Prostate gland (tissue), 2 donors: ENCODE results near the gene IFIT1.

Experiments used
- POLR2A ChIP-seq: fragments of 450-650 bp; IDR thresholded peaks from one replicate; pipeline ENCODE4 v1.6.1; 2016; ENCODE audit warnings: antibody characterized with exemption, mild to moderate bottlenecking
- TF ChIP-seq, protein P1 (sequence below), 4 experiments: fragments of 200-600 bp in 2 of 4; fragments of 450-650 bp in 2 of 4; sonication (generic) in 2 of 4; IDR thresholded peaks; 1 replicate in 3 of 4; 2 replicates in 1 of 4; pipeline ENCODE4 v1.5.1; 2016 to 2019; ENCODE audit warnings: antibody characterized with exemption in 4 of 4, mild to moderate bottlenecking in 2 of 4, moderate library complexity in 2 of 4

DNA sequence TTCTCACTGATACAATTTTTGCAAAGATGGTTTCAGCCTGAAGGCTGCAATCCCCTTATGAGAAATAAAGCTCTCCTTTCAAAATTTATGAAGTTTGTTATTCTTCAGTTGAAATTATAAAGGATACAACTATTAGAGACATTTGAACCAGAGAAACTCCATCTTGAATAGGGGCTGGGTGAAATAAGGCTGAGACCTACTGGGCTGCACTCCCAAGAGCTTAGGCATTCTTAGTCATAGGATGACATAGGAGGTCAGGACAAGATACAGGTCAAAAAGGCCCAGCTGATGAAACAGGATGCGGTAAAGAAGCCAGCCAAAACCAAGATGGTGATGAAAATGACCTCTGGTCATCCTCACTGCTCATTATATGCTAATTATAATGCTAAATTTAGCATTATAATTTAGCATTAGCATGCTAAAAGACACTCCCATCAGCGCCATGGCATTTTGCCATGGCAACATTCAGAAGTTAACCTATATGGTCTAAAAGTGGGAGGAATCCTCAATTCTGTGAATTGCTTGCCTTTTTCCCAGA is 37.0 kb upstream of the IFIT1 start:
- TF ChIP-seq, protein P1, sequence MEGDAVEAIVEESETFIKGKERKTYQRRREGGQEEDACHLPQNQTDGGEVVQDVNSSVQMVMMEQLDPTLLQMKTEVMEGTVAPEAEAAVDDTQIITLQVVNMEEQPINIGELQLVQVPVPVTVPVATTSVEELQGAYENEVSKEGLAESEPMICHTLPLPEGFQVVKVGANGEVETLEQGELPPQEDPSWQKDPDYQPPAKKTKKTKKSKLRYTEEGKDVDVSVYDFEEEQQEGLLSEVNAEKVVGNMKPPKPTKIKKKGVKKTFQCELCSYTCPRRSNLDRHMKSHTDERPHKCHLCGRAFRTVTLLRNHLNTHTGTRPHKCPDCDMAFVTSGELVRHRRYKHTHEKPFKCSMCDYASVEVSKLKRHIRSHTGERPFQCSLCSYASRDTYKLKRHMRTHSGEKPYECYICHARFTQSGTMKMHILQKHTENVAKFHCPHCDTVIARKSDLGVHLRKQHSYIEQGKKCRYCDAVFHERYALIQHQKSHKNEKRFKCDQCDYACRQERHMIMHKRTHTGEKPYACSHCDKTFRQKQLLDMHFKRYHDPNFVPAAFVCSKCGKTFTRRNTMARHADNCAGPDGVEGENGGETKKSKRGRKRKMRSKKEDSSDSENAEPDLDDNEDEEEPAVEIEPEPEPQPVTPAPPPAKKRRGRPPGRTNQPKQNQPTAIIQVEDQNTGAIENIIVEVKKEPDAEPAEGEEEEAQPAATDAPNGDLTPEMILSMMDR (IDR thresholded peaks at IDR 0.05), result no peak
- TF ChIP-seq POLR2A, result no peak
